Stimulated activated naive CD8-positive, alpha-beta T cell treated with anti-CD3 and anti-CD28 coated beads, Interleukin-15, Interleukin-2, amounts not matched to agents 100 U/mL and 50 U/mL, for 24 hours (primary cell): ENCODE measurements around the gene RAB31.
"Not testable (repeated sequence)": the region's sequence is repeated elsewhere in the genome, so short reads cannot be mapped to it uniquely, and the experiment has no call there.

ENCODE experiments used
- ATAC-seq: fragments of 150-1000 bp; cut with Tn5 transposase; one replicate; pipeline ENCODE4 v1.10.0; 2021
- DNase-seq: peaks from one replicate; pipeline ENCODE4 v3.0.0; 2021

The RAB31 gene

GRCh38 chr18:9758624-9759075, 50.5 kb downstream of the RAB31 start:
- ATAC-seq (no peak), DNase-seq (no peak)

GRCh38 chr18:9760641-9761040, 52.5 kb downstream of the RAB31 start:
- no peak for ATAC-seq
- no peak for DNase-seq

- ATAC-seq = no peak
- DNase-seq = no peak
Observed at GRCh38 chr18:9762526-9762925, 54.4 kb downstream of the RAB31 start.

GRCh38 chr18:9763157-9763556, 55.1 kb downstream of the RAB31 start:
- ATAC-seq = no peak
- no peak for DNase-seq

GRCh38 chr18:9764011-9764481, 55.9 kb downstream of the RAB31 start:
- ATAC-seq (no peak), DNase-seq (no peak)

- DNase-seq (no peak), ATAC-seq (no peak)
Observed at GRCh38 chr18:9765501-9765900, 57.4 kb downstream of the RAB31 start.

- no peak for DNase-seq
- ATAC-seq = no peak
Observed at GRCh38 chr18:9766076-9766481, 58.0 kb downstream of the RAB31 start.

GRCh38 chr18:9766740-9767139, 58.6 kb downstream of the RAB31 start:
- no peak for DNase-seq
- no peak for ATAC-seq

GRCh38 chr18:9768071-9768691, 60.1 kb downstream of the RAB31 start:
- DNase-seq, ATAC-seq: not testable (repeated sequence)

- DNase-seq, ATAC-seq: not testable (repeated sequence)
Observed at GRCh38 chr18:9770111-9770510, 62.0 kb downstream of the RAB31 start.

- peak; percentile 71 for ATAC-seq
- DNase-seq = peak; percentile 77
Observed at GRCh38 chr18:9771261-9771976, 63.3 kb downstream of the RAB31 start.

GRCh38 chr18:9771977-9772660, 64.0 kb downstream of the RAB31 start:
- no peak for ATAC-seq
- no peak for DNase-seq

GRCh38 chr18:9772847-9773677, 65.0 kb downstream of the RAB31 start:
- ATAC-seq (no peak), DNase-seq (no peak)

GRCh38 chr18:9774150-9774549, 66.0 kb downstream of the RAB31 start:
- ATAC-seq (no peak), DNase-seq (no peak)

- DNase-seq (no peak), ATAC-seq (no peak)
Observed at GRCh38 chr18:9775178-9775577, 67.1 kb downstream of the RAB31 start.

- DNase-seq = no peak
- ATAC-seq = no peak
Observed at GRCh38 chr18:9779630-9780029, 71.5 kb downstream of the RAB31 start.

- ATAC-seq (no peak), DNase-seq (no peak)
Observed at GRCh38 chr18:9782073-9782857, 74.2 kb downstream of the RAB31 start.

- DNase-seq = no peak
- ATAC-seq = no peak
Observed at GRCh38 chr18:9786631-9787030, 78.5 kb downstream of the RAB31 start.

GRCh38 chr18:9787036-9787435, 78.9 kb downstream of the RAB31 start:
- no peak for DNase-seq
- ATAC-seq = no peak

- ATAC-seq = no peak
- no peak for DNase-seq
Observed at GRCh38 chr18:9787712-9788111, 79.6 kb downstream of the RAB31 start.

GRCh38 chr18:9788140-9788539, 80.0 kb downstream of the RAB31 start:
- DNase-seq (no peak), ATAC-seq (no peak)
